Prostate gland (tissue), 2 donors: ENCODE results near the gene PSD. TPM values are rescaled to one million over a fixed set of nuclear protein-coding genes. Genes with fewer than 3 reads are reported as not detected.

Experiments used
- DNase-seq: peaks from one replicate; pipeline ENCODE4 v3.0.0-alpha.2; 2019; ENCODE audit warnings: low spot score
- H3K27ac ChIP-seq, 2 donors: fragments of 200-600 bp; sonication (generic); 2 replicates each; pipeline ENCODE4 v1.5.1; 2017 to 2019
- H3K27me3 ChIP-seq: fragments of 200-600 bp; sonication (generic); replicated peaks from 2 replicates; pipeline ENCODE4 v1.5.1; 2019; ENCODE audit not compliant: insufficient read depth
- H3K36me3 ChIP-seq, 2 donors: fragments of 200-600 bp; sonication (generic); 1 replicate in 1 of 2; 2 replicates in 1 of 2; pipeline versions ENCODE4 v1.5.1 to v1.8.1; 2017 to 2019
- H3K4me1 ChIP-seq: fragments of 200-600 bp; sonication (generic); replicated peaks from 2 replicates; pipeline ENCODE4 v1.5.1; 2019
- H3K4me3 ChIP-seq, 2 donors: fragments of 200-600 bp; sonication (generic); 2 replicates each; pipeline ENCODE4 v1.5.1; 2017 to 2019
- H3K9me3 ChIP-seq: fragments of 200-600 bp; sonication (generic); 2 replicates; pipeline ENCODE4 v1.5.1; 2017
- POLR2A ChIP-seq: fragments of 450-650 bp; IDR thresholded peaks from one replicate; pipeline ENCODE4 v1.6.1; 2016; ENCODE audit warnings: antibody characterized with exemption, mild to moderate bottlenecking
- POLR2AphosphoS5 ChIP-seq: sonication (generic); formaldehyde crosslinking; IDR thresholded peaks from one replicate; pipeline ENCODE4 v1.6.1; 2017; ENCODE audit warnings: antibody characterized with exemption
- WGBS: methylation state at CpG from one replicate; pipeline ENCODE4 v1.1.5; 2018; 5-methylcytosine and 5-hydroxymethylcytosine counted together
- intact Hi-C: fragments of 100-400 bp; cut with DNase I; formaldehyde crosslinking; loops from one replicate; pipeline ENCODE4 v1.14.2; 2022
- total RNA-seq, 2 donors: library from RNA; depleted of rRNA; stranded (reverse); fragments of >200 nt; gene quantifications; one replicate each; pipeline ENCODE4 v1.1.0, GENCODE V29; 2016
- TF ChIP-seq, protein P1 (sequence below), 4 experiments: fragments of 200-600 bp in 2 of 4; fragments of 450-650 bp in 2 of 4; sonication (generic) in 2 of 4; IDR thresholded peaks; 1 replicate in 3 of 4; 2 replicates in 1 of 4; pipeline ENCODE4 v1.5.1; 2016 to 2019; ENCODE audit warnings: antibody characterized with exemption in 4 of 4, mild to moderate bottlenecking in 2 of 4, moderate library complexity in 2 of 4

PSD gene
- total RNA-seq, 2 donors from 2014 or later, result 1.0 to 10.9 TPM

DNA sequence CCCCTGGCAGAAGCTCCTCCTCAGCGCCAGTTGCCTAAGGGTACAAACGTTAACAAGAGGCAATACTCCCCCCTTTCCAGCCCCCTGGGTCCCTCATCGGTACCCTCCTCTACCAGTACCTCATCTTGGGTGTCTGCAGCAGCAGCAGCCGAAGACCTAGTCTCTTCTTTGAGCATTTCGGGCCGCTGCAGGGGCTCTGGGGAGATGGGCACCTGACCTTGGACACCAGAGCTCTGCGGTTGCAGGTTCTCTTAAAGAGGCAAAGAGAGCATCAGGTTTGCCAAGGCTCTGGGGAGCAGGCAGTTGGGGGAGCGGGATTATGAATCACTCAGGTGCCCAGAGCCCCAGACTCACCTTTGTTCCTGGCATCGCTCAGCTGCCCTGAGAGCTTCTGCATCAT lies 5.6 kb upstream of the PSD start:
- TF ChIP-seq POLR2A (no peak), POLR2AphosphoS5 (no peak)
- TF ChIP-seq, protein P1, sequence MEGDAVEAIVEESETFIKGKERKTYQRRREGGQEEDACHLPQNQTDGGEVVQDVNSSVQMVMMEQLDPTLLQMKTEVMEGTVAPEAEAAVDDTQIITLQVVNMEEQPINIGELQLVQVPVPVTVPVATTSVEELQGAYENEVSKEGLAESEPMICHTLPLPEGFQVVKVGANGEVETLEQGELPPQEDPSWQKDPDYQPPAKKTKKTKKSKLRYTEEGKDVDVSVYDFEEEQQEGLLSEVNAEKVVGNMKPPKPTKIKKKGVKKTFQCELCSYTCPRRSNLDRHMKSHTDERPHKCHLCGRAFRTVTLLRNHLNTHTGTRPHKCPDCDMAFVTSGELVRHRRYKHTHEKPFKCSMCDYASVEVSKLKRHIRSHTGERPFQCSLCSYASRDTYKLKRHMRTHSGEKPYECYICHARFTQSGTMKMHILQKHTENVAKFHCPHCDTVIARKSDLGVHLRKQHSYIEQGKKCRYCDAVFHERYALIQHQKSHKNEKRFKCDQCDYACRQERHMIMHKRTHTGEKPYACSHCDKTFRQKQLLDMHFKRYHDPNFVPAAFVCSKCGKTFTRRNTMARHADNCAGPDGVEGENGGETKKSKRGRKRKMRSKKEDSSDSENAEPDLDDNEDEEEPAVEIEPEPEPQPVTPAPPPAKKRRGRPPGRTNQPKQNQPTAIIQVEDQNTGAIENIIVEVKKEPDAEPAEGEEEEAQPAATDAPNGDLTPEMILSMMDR (IDR thresholded peaks at IDR 0.05), result no peak
- DNase-seq, result no peak
- intact Hi-C loops, result no loop called here
- no peak overlapping the region for H3K4me3 ChIP-seq
- no peaks in the 10 kb centered on the region for H3K9me3 ChIP-seq
- WGBS, result 77% methylated on average over 9 of the region's 9 CpGs
- H3K27me3 ChIP-seq, result no peaks in the 10 kb centered on the region
- peaks cover 25% of the 10 kb centered on the region for H3K4me1 ChIP-seq
- no peak overlapping the region for H3K27ac ChIP-seq
- peaks cover 0 to 8% of the 10 kb centered on the region in 2 donors for H3K36me3 ChIP-seq

DNA sequence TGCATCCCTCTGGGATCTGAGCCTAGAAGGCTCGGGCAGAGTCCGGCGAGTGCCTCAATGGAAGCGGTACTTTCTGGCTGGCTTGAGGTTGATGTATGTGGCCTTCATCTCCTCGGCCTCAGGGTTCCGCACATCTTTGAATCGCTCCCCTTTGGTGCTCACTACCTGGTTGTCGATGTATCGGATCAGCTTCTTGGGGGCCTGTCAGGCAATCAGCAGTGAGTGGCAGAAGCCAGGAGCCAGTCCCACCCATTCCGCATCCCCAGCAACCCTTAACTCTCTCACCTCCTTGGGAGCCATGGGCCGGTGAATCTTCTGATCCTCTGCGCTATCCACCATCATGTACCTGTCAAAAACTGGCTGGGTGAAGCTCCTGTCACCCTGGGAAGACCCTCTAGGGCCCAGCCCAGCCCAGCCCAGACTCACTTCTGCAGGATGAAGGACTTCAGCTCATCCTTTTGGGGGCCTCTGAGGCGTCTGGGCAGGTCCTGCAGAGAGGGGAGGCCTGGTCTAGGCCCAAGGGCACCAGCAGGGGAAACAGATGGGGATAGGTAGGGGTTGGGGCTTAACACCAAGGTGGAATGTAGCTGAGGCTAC lies 4.9 kb upstream of the PSD start:
- WGBS, result 84% methylated on average over 13 of the region's 13 CpGs
- intact Hi-C loops, result no loop called here

DNA sequence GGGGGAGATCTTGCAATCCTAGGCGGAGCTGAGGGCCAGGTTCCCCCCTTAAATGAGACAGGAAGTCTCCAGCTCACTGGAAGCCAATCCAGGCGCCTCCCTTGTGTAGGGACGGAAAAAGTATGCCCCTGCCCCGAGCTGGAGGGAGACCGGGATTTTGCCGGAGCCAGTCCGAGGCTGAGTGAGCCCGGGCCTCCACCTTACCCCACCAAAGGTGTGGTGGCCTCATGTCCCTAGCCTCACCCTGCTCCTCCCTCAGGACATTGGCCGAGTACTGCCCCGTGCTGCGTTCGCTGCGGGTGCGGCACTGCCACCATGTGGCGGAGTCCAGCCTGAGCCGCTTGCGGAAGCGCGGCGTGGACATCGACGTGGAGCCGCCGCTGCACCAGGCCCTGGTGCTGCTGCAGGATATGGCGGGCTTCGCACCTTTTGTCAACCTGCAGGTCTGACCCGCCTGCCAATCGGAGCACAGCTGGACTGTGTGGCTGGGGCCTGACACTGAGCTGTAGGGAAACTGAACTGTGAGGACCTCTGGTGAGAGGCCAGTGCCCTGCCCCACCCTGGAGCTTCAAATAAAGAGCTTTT lies 4.1 kb upstream of the PSD start:
- DNase-seq, result peak; percentile 71
- H3K9me3 ChIP-seq, result no peaks in the 10 kb centered on the region
- peak overlapping the region; percentile 62 to 73 for H3K4me3 ChIP-seq
- TF ChIP-seq, protein P1 (IDR thresholded peaks at IDR 0.05), result peak; percentile 60 to 88 (median 72)
- TF ChIP-seq POLR2AphosphoS5, result peak; percentile 78
- TF ChIP-seq POLR2A, result no peak
- peaks cover 26% of the 10 kb centered on the region for H3K4me1 ChIP-seq
- peaks cover 0 to 8% of the 10 kb centered on the region in 2 donors for H3K36me3 ChIP-seq
- intact Hi-C loops, result no loop called here
- WGBS, result 0% methylated on average over 11 of the region's 28 CpGs
- H3K27ac ChIP-seq, result peak overlapping the region; percentile 83 to 86
- no peaks in the 10 kb centered on the region for H3K27me3 ChIP-seq

More for the DNA sequence above, 4.9 kb upstream of the PSD start:
- Histone ChIP-seq H3K4me1 (peaks cover 26% of the 10 kb centered on the region), H3K36me3 (peaks cover 0 to 8% of the 10 kb centered on the region in 2 donors), H3K27me3 (no peaks in the 10 kb centered on the region), H3K9me3 (no peaks in the 10 kb centered on the region), H3K27ac (no peak overlapping the region), H3K4me3 (no peak overlapping the region)
- no peak for DNase-seq
- TF ChIP-seq POLR2A (no peak), POLR2AphosphoS5 (no peak)
- TF ChIP-seq, protein P1 (IDR thresholded peaks at IDR 0.05), result no peak

DNA sequence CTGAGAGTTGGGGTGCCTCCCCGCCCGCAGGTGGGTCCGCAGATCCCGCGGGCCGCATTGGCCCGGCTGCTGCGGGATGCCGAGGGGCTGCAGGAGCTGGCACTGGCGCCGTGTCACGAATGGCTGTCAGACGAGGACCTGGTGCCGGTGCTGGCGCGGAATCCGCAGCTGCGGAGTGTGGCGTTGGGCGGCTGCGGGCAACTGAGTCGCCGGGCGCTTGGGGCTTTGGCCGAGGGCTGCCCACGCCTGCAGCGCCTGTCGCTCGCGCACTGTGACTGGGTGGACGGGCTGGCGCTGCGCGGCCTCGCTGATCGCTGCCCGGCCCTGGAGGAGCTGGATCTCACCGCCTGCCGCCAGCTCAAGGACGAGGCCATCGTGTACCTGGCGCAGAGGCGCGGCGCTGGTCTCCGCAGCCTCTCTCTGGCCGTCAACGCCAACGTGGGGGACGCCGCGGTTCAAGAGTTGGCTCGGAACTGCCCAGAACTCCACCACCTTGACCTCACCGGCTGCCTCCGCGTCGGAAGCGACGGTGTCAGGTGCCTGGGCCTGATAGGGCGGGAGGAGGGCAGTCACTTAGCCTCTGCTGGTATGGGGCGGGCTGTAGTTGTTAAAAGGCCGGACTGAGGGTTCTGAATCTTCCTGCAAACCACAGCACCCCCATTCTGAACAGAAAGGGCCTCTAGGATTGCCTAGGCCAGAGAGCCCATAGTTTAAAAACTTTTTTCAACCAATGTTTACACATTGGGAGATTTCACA lies 3.4 kb upstream of the PSD start:
- peak overlapping the region; percentile 83 to 86 for H3K27ac ChIP-seq
- DNase-seq, result no peak
- H3K9me3 ChIP-seq, result no peaks in the 10 kb centered on the region
- intact Hi-C loops, result loop anchor here (2.0 kb wide), 1 partner anchor 27 kb away; the partner anchor contains the start of gene NFKB2
- peak overlapping the region; percentile 62 to 73 for H3K4me3 ChIP-seq
- no peak for TF ChIP-seq POLR2A
- TF ChIP-seq, protein P1 (IDR thresholded peaks at IDR 0.05), result no peak
- no peak for TF ChIP-seq POLR2AphosphoS5
- no peaks in the 10 kb centered on the region for H3K27me3 ChIP-seq
- H3K4me1 ChIP-seq, result peaks cover 26% of the 10 kb centered on the region
- WGBS, result 2% methylated on average over 26 of the region's 62 CpGs
- peaks cover 0 to 8% of the 10 kb centered on the region in 2 donors for H3K36me3 ChIP-seq
